ENCODE results near the gene CHAC1.

CHAC1 gene

DNA sequence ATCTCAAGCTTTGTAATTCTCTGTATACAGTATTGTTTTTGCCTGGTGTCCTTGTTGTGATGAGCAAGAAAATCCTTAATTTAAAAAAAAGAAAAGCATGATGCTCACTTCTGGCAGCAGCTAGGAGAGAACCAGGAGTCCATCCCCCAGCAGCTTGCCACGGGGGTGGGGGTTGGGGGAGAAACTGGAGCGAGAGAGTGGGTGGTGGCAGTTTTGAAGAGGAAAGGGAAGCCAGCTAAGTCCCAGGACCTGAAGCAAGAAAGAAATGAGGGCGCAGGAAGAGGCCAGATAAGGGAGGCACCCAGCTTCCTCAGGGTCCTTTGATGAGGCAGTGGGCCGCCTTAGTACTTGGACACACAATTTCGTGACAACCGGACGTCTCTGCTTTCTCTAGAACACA is 23.5 kb downstream of the CHAC1 start:
- Histone ChIP-seq H3K27me3 (replicated peaks; ENCODE audit: insufficient read depth, low read length) (no peaks in the 10 kb centered on the region), H3K36me3 (replicated peaks; ENCODE audit: insufficient read depth, low read length) (no peaks in the 10 kb centered on the region; the same call in none of the 2 replicates), H3K9me2 (replicated peaks; ENCODE audit: insufficient read depth, low read length) (no peaks in the 10 kb centered on the region), H3F3A (ENCODE audit: insufficient read depth, low read length) (no peaks in the 10 kb centered on the region), H3K9me3 (replicated peaks; ENCODE audit: insufficient read depth, low read length) (no peaks in the 10 kb centered on the region), H4K20me1 (ENCODE audit: insufficient read depth, low read length) (no peaks in the 10 kb centered on the region), H3K4me1 (ENCODE audit: low read length) (no peaks in the 10 kb centered on the region), H3K4me3 (ENCODE audit: low read length) (no peak overlapping the region), H3K27ac (ENCODE audit: low read length) (no peak overlapping the region), H3K9ac (ENCODE audit: low read length) (no peak overlapping the region), H3K4me2 (ENCODE audit: low read depth, low read length) (no peak overlapping the region), H3K79me2 (ENCODE audit: low read length) (no peaks in the 10 kb centered on the region), H2AFZ (ENCODE audit: low read length) (no peak overlapping the region)
- DNase-seq: no peak
- TF ChIP-seq EZH2phosphoT487 (IDR thresholded peaks at IDR 0.05; ENCODE audit: low read length): no peak
- no peak for TF ChIP-seq EZH2 (optimal IDR thresholded peaks at IDR 0.05; ENCODE audit: low read depth, low read length)
- TF ChIP-seq, protein P1, sequence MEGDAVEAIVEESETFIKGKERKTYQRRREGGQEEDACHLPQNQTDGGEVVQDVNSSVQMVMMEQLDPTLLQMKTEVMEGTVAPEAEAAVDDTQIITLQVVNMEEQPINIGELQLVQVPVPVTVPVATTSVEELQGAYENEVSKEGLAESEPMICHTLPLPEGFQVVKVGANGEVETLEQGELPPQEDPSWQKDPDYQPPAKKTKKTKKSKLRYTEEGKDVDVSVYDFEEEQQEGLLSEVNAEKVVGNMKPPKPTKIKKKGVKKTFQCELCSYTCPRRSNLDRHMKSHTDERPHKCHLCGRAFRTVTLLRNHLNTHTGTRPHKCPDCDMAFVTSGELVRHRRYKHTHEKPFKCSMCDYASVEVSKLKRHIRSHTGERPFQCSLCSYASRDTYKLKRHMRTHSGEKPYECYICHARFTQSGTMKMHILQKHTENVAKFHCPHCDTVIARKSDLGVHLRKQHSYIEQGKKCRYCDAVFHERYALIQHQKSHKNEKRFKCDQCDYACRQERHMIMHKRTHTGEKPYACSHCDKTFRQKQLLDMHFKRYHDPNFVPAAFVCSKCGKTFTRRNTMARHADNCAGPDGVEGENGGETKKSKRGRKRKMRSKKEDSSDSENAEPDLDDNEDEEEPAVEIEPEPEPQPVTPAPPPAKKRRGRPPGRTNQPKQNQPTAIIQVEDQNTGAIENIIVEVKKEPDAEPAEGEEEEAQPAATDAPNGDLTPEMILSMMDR (IDR thresholded peaks at IDR 0.05; ENCODE audit: low read length): no peak

DNA sequence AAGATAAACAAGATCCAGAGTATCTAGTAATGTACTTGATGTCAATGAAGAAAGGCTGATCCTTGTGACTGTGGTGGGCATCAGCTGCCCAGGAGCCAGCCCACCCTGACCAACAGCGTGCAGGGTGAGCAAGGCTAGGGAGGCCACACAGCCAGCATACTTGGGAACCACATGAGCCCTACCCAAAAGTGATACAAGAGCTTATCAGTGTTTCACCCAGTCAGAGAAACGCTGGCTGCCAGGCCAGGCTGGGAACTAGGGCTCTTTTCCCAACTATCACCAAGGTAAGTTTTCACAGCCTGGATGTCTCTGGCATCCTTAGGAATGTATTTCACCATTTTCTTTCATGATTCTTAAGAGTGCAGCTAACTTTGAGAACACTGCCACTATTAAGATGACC is 24.9 kb downstream of the CHAC1 start:
- no peaks in the 10 kb centered on the region for H3K9me2 ChIP-seq (replicated peaks; ENCODE audit: insufficient read depth, low read length)
- H3K4me2 ChIP-seq (ENCODE audit: low read depth, low read length): no peak overlapping the region
- H3K9me3 ChIP-seq (replicated peaks; ENCODE audit: insufficient read depth, low read length): no peaks in the 10 kb centered on the region
- no peaks in the 10 kb centered on the region for H3K27me3 ChIP-seq (replicated peaks; ENCODE audit: insufficient read depth, low read length)
- H3K9ac ChIP-seq (ENCODE audit: low read length): no peak overlapping the region
- no peaks in the 10 kb centered on the region for H3K79me2 ChIP-seq (ENCODE audit: low read length)
- TF ChIP-seq EZH2 (optimal IDR thresholded peaks at IDR 0.05; ENCODE audit: low read depth, low read length): no peak
- no peak overlapping the region for H3K27ac ChIP-seq (ENCODE audit: low read length)
- no peak overlapping the region for H2AFZ ChIP-seq (ENCODE audit: low read length)
- DNase-seq: no peak
- H3F3A ChIP-seq (ENCODE audit: insufficient read depth, low read length): no peaks in the 10 kb centered on the region
- H3K4me3 ChIP-seq (ENCODE audit: low read length): no peak overlapping the region
- H3K36me3 ChIP-seq (replicated peaks; ENCODE audit: insufficient read depth, low read length): no peaks in the 10 kb centered on the region; the same call in none of the 2 replicates
- no peaks in the 10 kb centered on the region for H3K4me1 ChIP-seq (ENCODE audit: low read length)
- no peaks in the 10 kb centered on the region for H4K20me1 ChIP-seq (ENCODE audit: insufficient read depth, low read length)

DNA sequence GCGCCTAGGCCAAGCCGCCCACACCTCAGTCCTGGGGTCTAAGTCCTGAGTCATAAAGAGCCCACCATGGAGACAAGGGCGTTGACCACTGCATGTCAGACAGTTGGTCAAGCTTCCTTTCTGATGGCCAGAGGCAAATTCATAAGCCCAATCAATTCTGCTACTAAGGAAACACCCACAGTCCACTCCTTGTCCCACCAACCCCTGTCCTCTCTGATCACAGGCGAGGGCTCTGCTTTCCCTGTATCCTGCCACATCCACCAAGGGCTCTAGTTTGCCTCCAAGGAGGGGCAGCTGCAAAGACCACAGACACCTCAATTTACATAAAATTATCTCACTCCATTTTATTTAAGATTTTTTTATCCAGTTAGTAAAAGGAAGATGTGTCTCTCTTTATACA is 25.3 kb downstream of the CHAC1 start:
- no peak overlapping the region for H3K9ac ChIP-seq (ENCODE audit: low read length)
- H3F3A ChIP-seq (ENCODE audit: insufficient read depth, low read length): no peaks in the 10 kb centered on the region
- H3K27me3 ChIP-seq (replicated peaks; ENCODE audit: insufficient read depth, low read length): no peaks in the 10 kb centered on the region
- no peak overlapping the region for H3K4me3 ChIP-seq (ENCODE audit: low read length)
- H4K20me1 ChIP-seq (ENCODE audit: insufficient read depth, low read length): no peaks in the 10 kb centered on the region
- no peak for TF ChIP-seq EZH2phosphoT487 (IDR thresholded peaks at IDR 0.05; ENCODE audit: low read length)
- TF ChIP-seq, protein P1 (IDR thresholded peaks at IDR 0.05; ENCODE audit: low read length): no peak
- no peak for TF ChIP-seq EZH2 (optimal IDR thresholded peaks at IDR 0.05; ENCODE audit: low read depth, low read length)
- no peaks in the 10 kb centered on the region; the same call in none of the 2 replicates for H3K36me3 ChIP-seq (replicated peaks; ENCODE audit: insufficient read depth, low read length)
- H3K4me1 ChIP-seq (ENCODE audit: low read length): no peaks in the 10 kb centered on the region
- no peak for DNase-seq
- no peaks in the 10 kb centered on the region for H3K79me2 ChIP-seq (ENCODE audit: low read length)
- no peaks in the 10 kb centered on the region for H3K9me2 ChIP-seq (replicated peaks; ENCODE audit: insufficient read depth, low read length)
- H3K9me3 ChIP-seq (replicated peaks; ENCODE audit: insufficient read depth, low read length): no peaks in the 10 kb centered on the region
- H3K4me2 ChIP-seq (ENCODE audit: low read depth, low read length): no peak overlapping the region
- no peak overlapping the region for H2AFZ ChIP-seq (ENCODE audit: low read length)
- no peak overlapping the region for H3K27ac ChIP-seq (ENCODE audit: low read length)

DNA sequence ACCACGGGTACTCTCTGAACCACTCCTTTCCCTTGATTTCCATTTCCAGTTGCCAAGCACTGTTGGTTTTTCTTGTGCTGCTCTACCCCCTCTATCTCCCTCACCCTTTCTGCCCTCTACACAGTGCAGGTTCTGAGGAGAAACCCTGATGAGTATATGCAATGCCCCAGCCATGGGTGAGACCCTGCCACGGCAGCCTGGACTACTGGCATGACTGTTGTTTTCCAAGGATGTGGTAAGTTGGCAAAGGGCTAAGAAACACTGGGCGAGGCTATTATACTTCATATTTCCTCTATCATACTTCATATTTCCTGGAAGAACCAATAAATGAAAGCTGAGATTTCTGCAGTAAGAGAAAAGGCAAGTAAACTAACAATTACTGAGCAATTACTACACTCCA is 27.9 kb downstream of the CHAC1 start:
- Histone ChIP-seq H3K79me2 (ENCODE audit: low read length) (no peaks in the 10 kb centered on the region), H3K9ac (ENCODE audit: low read length) (no peak overlapping the region), H4K20me1 (ENCODE audit: insufficient read depth, low read length) (no peaks in the 10 kb centered on the region), H3K9me2 (replicated peaks; ENCODE audit: insufficient read depth, low read length) (no peaks in the 10 kb centered on the region), H3K36me3 (replicated peaks; ENCODE audit: insufficient read depth, low read length) (peaks cover 7% of the 10 kb centered on the region), H3K9me3 (replicated peaks; ENCODE audit: insufficient read depth, low read length) (no peaks in the 10 kb centered on the region), H3K4me2 (ENCODE audit: low read depth, low read length) (no peak overlapping the region), H2AFZ (ENCODE audit: low read length) (no peak overlapping the region), H3K27me3 (replicated peaks; ENCODE audit: insufficient read depth, low read length) (no peaks in the 10 kb centered on the region), H3K4me1 (ENCODE audit: low read length) (no peaks in the 10 kb centered on the region), H3K4me3 (ENCODE audit: low read length) (no peak overlapping the region), H3F3A (ENCODE audit: insufficient read depth, low read length) (no peaks in the 10 kb centered on the region), H3K27ac (ENCODE audit: low read length) (no peak overlapping the region)
- TF ChIP-seq EZH2 (optimal IDR thresholded peaks at IDR 0.05; ENCODE audit: low read depth, low read length): no peak
- no peak for TF ChIP-seq EZH2phosphoT487 (IDR thresholded peaks at IDR 0.05; ENCODE audit: low read length)
- TF ChIP-seq, protein P1 (IDR thresholded peaks at IDR 0.05; ENCODE audit: low read length): no peak
- no peak for DNase-seq
